Measurements from ENCODE around the gene RAB8B.
A peak's percentile ranks its signal among the peaks of the same experiment; 100 is the strongest.

DNA sequence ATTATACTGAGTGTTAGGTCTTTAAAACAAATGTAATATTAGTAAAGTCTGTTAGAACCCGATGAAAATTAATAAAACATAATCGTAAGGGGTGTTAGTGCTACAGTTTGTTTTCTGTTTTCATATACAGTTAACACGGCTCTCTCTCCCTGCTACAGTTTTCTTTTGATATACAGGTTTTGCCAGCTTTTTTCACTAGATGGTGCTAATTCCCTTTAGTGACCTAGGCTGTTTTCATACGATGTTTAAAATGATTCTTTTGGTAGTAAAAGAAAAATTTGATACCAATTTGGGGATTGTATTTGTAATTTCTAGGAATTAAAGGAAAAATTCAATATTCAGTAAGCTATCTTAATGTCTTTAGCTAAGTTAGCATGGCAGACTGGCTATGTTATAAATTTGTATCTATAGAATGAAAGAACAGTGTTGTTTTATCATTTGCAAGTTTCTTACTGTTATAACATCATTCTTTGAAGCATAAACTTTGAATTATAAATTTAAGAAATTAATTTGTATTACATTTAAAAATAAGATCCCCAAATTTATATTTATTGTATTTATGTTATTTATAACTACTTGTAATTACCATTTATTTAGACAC lies 99.5 kb downstream of the RAB8B start:
- TF ChIP-seq, protein P1, sequence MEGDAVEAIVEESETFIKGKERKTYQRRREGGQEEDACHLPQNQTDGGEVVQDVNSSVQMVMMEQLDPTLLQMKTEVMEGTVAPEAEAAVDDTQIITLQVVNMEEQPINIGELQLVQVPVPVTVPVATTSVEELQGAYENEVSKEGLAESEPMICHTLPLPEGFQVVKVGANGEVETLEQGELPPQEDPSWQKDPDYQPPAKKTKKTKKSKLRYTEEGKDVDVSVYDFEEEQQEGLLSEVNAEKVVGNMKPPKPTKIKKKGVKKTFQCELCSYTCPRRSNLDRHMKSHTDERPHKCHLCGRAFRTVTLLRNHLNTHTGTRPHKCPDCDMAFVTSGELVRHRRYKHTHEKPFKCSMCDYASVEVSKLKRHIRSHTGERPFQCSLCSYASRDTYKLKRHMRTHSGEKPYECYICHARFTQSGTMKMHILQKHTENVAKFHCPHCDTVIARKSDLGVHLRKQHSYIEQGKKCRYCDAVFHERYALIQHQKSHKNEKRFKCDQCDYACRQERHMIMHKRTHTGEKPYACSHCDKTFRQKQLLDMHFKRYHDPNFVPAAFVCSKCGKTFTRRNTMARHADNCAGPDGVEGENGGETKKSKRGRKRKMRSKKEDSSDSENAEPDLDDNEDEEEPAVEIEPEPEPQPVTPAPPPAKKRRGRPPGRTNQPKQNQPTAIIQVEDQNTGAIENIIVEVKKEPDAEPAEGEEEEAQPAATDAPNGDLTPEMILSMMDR (IDR thresholded peaks at IDR 0.05): peak; percentile 13 to 66 (median 52)
- no peak for TF ChIP-seq POLR2AphosphoS5 (IDR thresholded peaks at IDR 0.05)
